Measurements from ENCODE around the gene OTOF.

DNA sequence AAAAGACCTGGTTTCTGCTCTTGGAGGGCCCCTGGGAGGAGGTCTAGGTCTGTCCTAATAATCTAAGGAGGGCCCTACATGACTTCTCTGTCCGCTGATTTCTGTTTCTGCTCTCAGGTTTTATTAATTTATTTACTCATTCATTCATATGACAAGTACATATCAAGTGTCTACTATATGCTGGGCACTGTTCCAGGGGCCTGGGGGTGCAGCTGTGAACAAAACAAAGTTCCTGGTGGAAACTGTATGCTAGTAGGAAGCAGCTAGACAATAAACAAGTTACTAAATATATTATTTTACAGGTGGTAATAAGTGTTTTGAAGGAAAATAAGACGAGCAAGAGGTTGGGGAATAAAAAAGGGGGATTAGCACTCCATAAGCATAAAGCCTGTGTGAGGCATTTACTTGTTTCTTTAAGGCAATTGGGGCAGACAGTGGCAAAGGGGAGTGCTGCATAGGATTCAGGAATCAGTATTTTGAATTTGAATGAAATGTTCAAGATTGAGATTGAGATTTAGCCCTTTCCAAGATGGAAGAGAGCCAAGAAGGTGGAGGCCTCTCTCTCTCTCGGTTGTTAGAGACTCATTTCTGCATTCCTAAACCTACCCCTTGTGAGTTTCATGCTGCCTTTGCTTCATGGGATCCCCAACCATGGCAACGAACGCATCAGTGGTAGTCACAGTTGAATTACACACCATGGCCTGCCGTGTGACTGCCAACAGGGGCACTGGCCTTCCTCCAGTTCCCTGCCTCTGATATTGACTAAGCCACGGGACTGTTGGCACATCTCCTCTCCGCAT, 47.9 kb downstream of the OTOF start:
- TF ChIP-seq CTCF (IDR thresholded peaks at IDR 0.05; ENCODE audit: low read depth, low read length) (no peak), EZH2phosphoT487 (IDR thresholded peaks at IDR 0.05; ENCODE audit: low read depth) (no peak)
